Measurements from ENCODE around the gene CCDC190.

Gene CCDC190

GRCh38 chr1:162835157-162835899, 25.6 kb downstream of the CCDC190 start:
- no peak for TF ChIP-seq TAF1 (IDR thresholded peaks at IDR 0.05; ENCODE audit: borderline replicate concordance, insufficient read depth, low read length)
- TF ChIP-seq POLR2AphosphoS5 (IDR thresholded peaks at IDR 0.05; ENCODE audit: low read depth, low read length), result no peak
- TF ChIP-seq SIN3A (IDR thresholded peaks at IDR 0.05; ENCODE audit: borderline replicate concordance, insufficient read depth, low read length), result no peak
- no peak for TF ChIP-seq REST (IDR thresholded peaks at IDR 0.05; ENCODE audit: insufficient read depth in 1 of 2, low read depth in 2 of 2, low read length in 2 of 2)
- TF ChIP-seq FOXP2 (optimal IDR thresholded peaks at IDR 0.05; ENCODE audit: borderline replicate concordance, extremely low read depth, extremely low read length, insufficient read depth), result no peak

- TF ChIP-seq SIN3A (IDR thresholded peaks at IDR 0.05; ENCODE audit: borderline replicate concordance, insufficient read depth, low read length) (no peak), FOXP2 (optimal IDR thresholded peaks at IDR 0.05; ENCODE audit: borderline replicate concordance, extremely low read depth, extremely low read length, insufficient read depth) (no peak), REST (IDR thresholded peaks at IDR 0.05; ENCODE audit: insufficient read depth in 1 of 2, low read depth in 2 of 2, low read length in 2 of 2) (no peak), POLR2AphosphoS5 (IDR thresholded peaks at IDR 0.05; ENCODE audit: low read depth, low read length) (no peak), TAF1 (IDR thresholded peaks at IDR 0.05; ENCODE audit: borderline replicate concordance, insufficient read depth, low read length) (no peak)
These were observed 28.5 kb downstream of the CCDC190 start for GRCh38 chr1:162832470-162832869.

GRCh38 chr1:162829268-162829667, 31.7 kb downstream of the CCDC190 start:
- TF ChIP-seq TAF1 (IDR thresholded peaks at IDR 0.05; ENCODE audit: borderline replicate concordance, insufficient read depth, low read length) (no peak), REST (IDR thresholded peaks at IDR 0.05; ENCODE audit: insufficient read depth in 1 of 2, low read depth in 2 of 2, low read length in 2 of 2) (no peak), FOXP2 (optimal IDR thresholded peaks at IDR 0.05; ENCODE audit: borderline replicate concordance, extremely low read depth, extremely low read length, insufficient read depth) (no peak), POLR2AphosphoS5 (IDR thresholded peaks at IDR 0.05; ENCODE audit: low read depth, low read length) (no peak), SIN3A (IDR thresholded peaks at IDR 0.05; ENCODE audit: borderline replicate concordance, insufficient read depth, low read length) (no peak)

- TF ChIP-seq TAF1 (IDR thresholded peaks at IDR 0.05; ENCODE audit: borderline replicate concordance, insufficient read depth, low read length) (no peak), POLR2AphosphoS5 (IDR thresholded peaks at IDR 0.05; ENCODE audit: low read depth, low read length) (no peak), FOXP2 (optimal IDR thresholded peaks at IDR 0.05; ENCODE audit: borderline replicate concordance, extremely low read depth, extremely low read length, insufficient read depth) (no peak), SIN3A (IDR thresholded peaks at IDR 0.05; ENCODE audit: borderline replicate concordance, insufficient read depth, low read length) (no peak), REST (IDR thresholded peaks at IDR 0.05; ENCODE audit: insufficient read depth in 1 of 2, low read depth in 2 of 2, low read length in 2 of 2) (no peak)
These were observed 37.0 kb downstream of the CCDC190 start for GRCh38 chr1:162823771-162824525.
